Right lobe of liver (tissue), 6 donors: ENCODE results near the gene ANKRD66. TPM values are rescaled to one million over a fixed set of nuclear protein-coding genes. Genes with fewer than 3 reads are reported as not detected.
"Not testable (repeated sequence)": the region's sequence is repeated elsewhere in the genome, so short reads cannot be mapped to it uniquely, and the experiment has no call there.

ENCODE experiments used
- ATAC-seq, 4 donors: fragments of 200-7000 bp; cut with Tn5 transposase; one replicate each; pipeline ENCODE4 v1.9.1; 2020; ENCODE audit warnings: mild to moderate bottlenecking in 4 of 4, moderate library complexity in 4 of 4
- DNase-seq, 3 donors: peaks; one replicate each; pipeline ENCODE4 v3.0.0-alpha.2; 2020
- H3K27ac ChIP-seq, 3 donors: fragments of 200-600 bp; one replicate each; pipeline ENCODE4 v1.8.0; 2022
- H3K27me3 ChIP-seq, 2 donors: fragments of 200-600 bp; one replicate each; pipeline ENCODE4 v1.8.0; 2022
- H3K36me3 ChIP-seq, 4 donors: fragments of 200-600 bp; sonication (generic) in 1 of 4; one replicate each; pipeline versions ENCODE4 v1.5.1 to v1.8.0; 2017 to 2022; ENCODE audit warnings: control low read depth in 1 of 4
- H3K4me1 ChIP-seq, 4 donors: fragments of 200-600 bp; sonication (generic) in 1 of 4; one replicate each; pipeline versions ENCODE4 v1.5.1 to v1.8.0; 2017 to 2022; ENCODE audit warnings: control low read depth in 1 of 4
- H3K4me3 ChIP-seq, 3 donors: fragments of 200-600 bp; one replicate each; pipeline ENCODE4 v1.8.0; 2022
- H3K9me3 ChIP-seq, 4 donors: fragments of 200-600 bp; sonication (generic) in 1 of 4; one replicate each; pipeline versions ENCODE4 v1.5.1 to v1.8.0; 2017 to 2022; ENCODE audit warnings: control low read depth in 1 of 4
- CTCF ChIP-seq, 4 donors: fragments of 200-600 bp in 3 of 4; fragments of 450-650 bp in 1 of 4; IDR thresholded peaks; one replicate each; pipeline versions ENCODE4 v1.5.1 to v1.8.0; 2016 to 2022; ENCODE audit warnings: antibody characterized with exemption in 4 of 4, mild to moderate bottlenecking in 2 of 4
- POLR2A ChIP-seq: fragments of 450-650 bp; IDR thresholded peaks from one replicate; pipeline ENCODE4 v1.6.1; 2017; ENCODE audit warnings: antibody characterized with exemption, mild to moderate bottlenecking
- WGBS: methylation state at CpG from one replicate; pipeline ENCODE4 v1.1.6; 2018; ENCODE audit warnings: low coverage, low lambda C conversion rate; ENCODE audit not compliant: insufficient coverage; ENCODE audit errors: missing lambda C conversion rate; 5-methylcytosine and 5-hydroxymethylcytosine counted together
- intact Hi-C, 2 donors: fragments of 100-400 bp; cut with DNase I; formaldehyde crosslinking; loops; one replicate each; pipeline versions ENCODE4 v1.11.2 to v1.14.1; 2022
- total RNA-seq, 6 experiments: library from RNA; depleted of rRNA in 2 of 6; stranded (reverse); fragments of >200 nt in 2 of 6; fragmentation: NEBNext Ultra II Directional in 3 of 6; extraction: Animal tissue kit (Norgen Biotek cat#: 25700) in 3 of 6; gene quantifications; one replicate each; pipeline versions ENCODE4 v1.1.0 to v1.2.4, GENCODE V29; 2016 to 2023
- donor health status: DM: no; HTN: yes; CAD: no.
- donor health status: DM: no; HTN: no; CAD: no.
- donor health status: DM: no; HTN: no; CAD: no.
- donor health status: DM: no; HTN: yes; CAD: no.
- donor health status: DM: no; HTN: yes; CAD: no.

The ANKRD66 gene
- total RNA-seq, 6 experiments from 2014 or later = not detected

GRCh38 chr6:46773201-46773855 is 26.6 kb downstream of the ANKRD66 start:
- H3K4me1 ChIP-seq = no peaks in the 10 kb centered on the region
- DNase-seq (no peak), ATAC-seq (no peak)
- H3K36me3 ChIP-seq = no peaks in the 10 kb centered on the region
- no peak overlapping the region for H3K4me3 ChIP-seq
- H3K27me3 ChIP-seq = no peaks in the 10 kb centered on the region
- no peak for TF ChIP-seq CTCF (IDR thresholded peaks at IDR 0.05)
- no peak for TF ChIP-seq POLR2A
- no peaks in the 10 kb centered on the region for H3K9me3 ChIP-seq
- 48% methylated on average over 1 of the region's 1 CpG for WGBS
- intact Hi-C loops = no loop called here
- H3K27ac ChIP-seq = peak overlapping the region in 1 of 3 donors; percentile 4

DNA sequence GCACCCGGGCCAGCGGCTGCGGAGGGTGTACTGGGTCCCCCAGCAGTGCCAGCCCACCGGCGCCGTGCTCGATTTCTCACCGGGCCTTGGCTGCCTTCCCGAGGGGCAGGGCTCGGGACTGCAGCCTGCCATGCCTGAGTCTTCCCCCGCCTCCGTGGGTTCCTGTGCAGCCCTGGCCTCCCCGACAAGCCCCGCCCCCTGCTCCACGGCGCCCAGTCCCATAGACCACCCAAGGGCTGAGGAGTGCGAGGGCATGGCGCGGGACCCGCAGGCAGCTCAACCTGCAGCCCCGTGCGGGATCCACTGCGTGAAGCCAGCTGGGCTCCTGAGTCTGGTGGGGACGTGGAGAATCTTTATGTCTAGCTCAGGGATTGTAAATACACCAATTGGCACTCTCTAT is 28.0 kb downstream of the ANKRD66 start:
- DNase-seq, intact Hi-C loops, H3K9me3 ChIP-seq: not testable (repeated sequence)

DNA sequence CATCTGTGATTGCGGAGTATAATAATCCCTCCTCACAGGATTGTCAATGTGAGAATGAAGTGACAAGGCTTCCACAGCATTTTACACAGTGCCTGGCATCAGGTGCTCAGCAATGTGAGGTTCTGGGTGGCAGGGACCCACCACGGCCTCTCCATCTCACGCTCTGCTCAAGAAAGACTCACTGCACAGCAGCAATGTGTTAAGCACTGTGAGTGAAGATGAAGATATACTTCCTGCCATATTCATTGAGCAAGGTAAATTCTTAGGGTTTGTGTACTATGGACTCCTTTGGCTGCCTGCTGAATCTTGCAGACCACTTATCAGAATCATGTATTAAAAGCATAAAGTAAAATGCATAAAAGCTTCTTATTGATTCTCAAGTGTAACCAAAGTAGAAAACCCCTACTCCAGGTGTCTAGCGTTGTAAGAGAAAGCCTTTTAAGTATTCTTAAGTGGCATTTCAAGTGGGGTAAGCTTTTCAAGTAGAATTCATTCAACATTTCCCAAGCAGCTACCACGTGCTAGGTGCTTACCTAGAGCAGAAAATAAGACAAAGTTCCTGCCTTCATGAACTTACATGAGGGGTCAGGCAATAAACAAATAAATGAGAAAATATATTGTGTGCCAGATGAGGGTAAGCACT is 29.5 kb downstream of the ANKRD66 start:
- DNase-seq = no peak
- WGBS = 93% methylated on average over 5 of the region's 5 CpGs
- TF ChIP-seq POLR2A (no peak), CTCF (IDR thresholded peaks at IDR 0.05) (no peak)
- intact Hi-C loops = no loop called here
- no peaks in the 10 kb centered on the region for H3K4me1 ChIP-seq
- H3K27me3 ChIP-seq = no peaks in the 10 kb centered on the region
- ATAC-seq = no peak
- no peak overlapping the region for H3K4me3 ChIP-seq
- H3K36me3 ChIP-seq = no peaks in the 10 kb centered on the region
- no peak overlapping the region for H3K27ac ChIP-seq
- no peaks in the 10 kb centered on the region for H3K9me3 ChIP-seq

More for the DNA sequence above, 28.0 kb downstream of the ANKRD66 start:
- not testable (repeated sequence) for H3K27ac ChIP-seq, H3K27me3 ChIP-seq, ATAC-seq, H3K4me1 ChIP-seq, H3K4me3 ChIP-seq, H3K36me3 ChIP-seq
- WGBS = 91% methylated on average over 8 of the region's 24 CpGs

- no peak overlapping the region for H3K4me3 ChIP-seq
- ATAC-seq = no peak
- no peak for DNase-seq
- 92% methylated on average over 9 of the region's 12 CpGs for WGBS
- no peaks in the 10 kb centered on the region for H3K36me3 ChIP-seq
- H3K4me1 ChIP-seq = no peaks in the 10 kb centered on the region
- TF ChIP-seq CTCF (IDR thresholded peaks at IDR 0.05) (no peak), POLR2A (no peak)
- no peak overlapping the region for H3K27ac ChIP-seq
- H3K27me3 ChIP-seq = no peaks in the 10 kb centered on the region
- intact Hi-C loops = no loop called here
- H3K9me3 ChIP-seq = no peaks in the 10 kb centered on the region
Measured at GRCh38 chr6:46777476-46778346, 31.0 kb downstream of the ANKRD66 start.
